ENCODE measurements around the gene IFT122.
A peak's percentile ranks its signal among the peaks of the same experiment; 100 is the strongest.

IFT122 gene

GRCh38 chr3:129522953-129523352, 82.9 kb downstream of the IFT122 start:
- H3K9me3 Mint-ChIP-seq: no peaks in the 10 kb centered on the region
- H3K27ac Mint-ChIP-seq: peak overlapping the region; percentile 57
- H3K36me3 Mint-ChIP-seq (ENCODE audit: low read depth): peaks cover 7% of the 10 kb centered on the region
- H3K27me3 Mint-ChIP-seq: no peaks in the 10 kb centered on the region
- intact Hi-C loops (cut with micrococcal nuclease): no loop called here
- peaks cover 41% of the 10 kb centered on the region for H3K4me1 Mint-ChIP-seq (ENCODE audit: low read depth)
- no peak overlapping the region for H3K4me3 Mint-ChIP-seq

GRCh38 chr3:129524081-129524480, 84.1 kb downstream of the IFT122 start:
- H3K27ac Mint-ChIP-seq: no peak overlapping the region
- H3K9me3 Mint-ChIP-seq: no peaks in the 10 kb centered on the region
- intact Hi-C loops (cut with micrococcal nuclease): no loop called here
- peaks cover 52% of the 10 kb centered on the region for H3K4me1 Mint-ChIP-seq (ENCODE audit: low read depth)
- H3K36me3 Mint-ChIP-seq (ENCODE audit: low read depth): peaks cover 7% of the 10 kb centered on the region
- no peak overlapping the region for H3K4me3 Mint-ChIP-seq
- no peaks in the 10 kb centered on the region for H3K27me3 Mint-ChIP-seq

- intact Hi-C loops (cut with micrococcal nuclease): no loop called here
- no peaks in the 10 kb centered on the region for H3K27me3 Mint-ChIP-seq
- H3K4me1 Mint-ChIP-seq (ENCODE audit: low read depth): peaks cover 66% of the 10 kb centered on the region
- H3K27ac Mint-ChIP-seq: peak overlapping the region; percentile 74
- H3K9me3 Mint-ChIP-seq: no peaks in the 10 kb centered on the region
- H3K36me3 Mint-ChIP-seq (ENCODE audit: low read depth): no peaks in the 10 kb centered on the region
- no peak overlapping the region for H3K4me3 Mint-ChIP-seq
Measured at GRCh38 chr3:129525341-129525968, 85.4 kb downstream of the IFT122 start.

GRCh38 chr3:129526121-129526900, 86.3 kb downstream of the IFT122 start:
- H3K9me3 Mint-ChIP-seq: no peaks in the 10 kb centered on the region
- intact Hi-C loops (cut with micrococcal nuclease): no loop called here
- peaks cover 73% of the 10 kb centered on the region for H3K4me1 Mint-ChIP-seq (ENCODE audit: low read depth)
- no peaks in the 10 kb centered on the region for H3K27me3 Mint-ChIP-seq
- no peaks in the 10 kb centered on the region for H3K36me3 Mint-ChIP-seq (ENCODE audit: low read depth)
- no peak overlapping the region for H3K4me3 Mint-ChIP-seq
- H3K27ac Mint-ChIP-seq: peak overlapping the region; percentile 74

- no peak overlapping the region for H3K4me3 Mint-ChIP-seq
- no peaks in the 10 kb centered on the region for H3K36me3 Mint-ChIP-seq (ENCODE audit: low read depth)
Measured at GRCh38 chr3:129527262-129527661, 87.2 kb downstream of the IFT122 start.

GRCh38 chr3:129528589-129529100, 88.6 kb downstream of the IFT122 start, which contains the start of gene RHO:
Gene RHO, plus strand, starts transcription at chr3:129528639. Its CDS starts 95 bp downstream, at chr3:129528734.
- intact Hi-C loops (cut with micrococcal nuclease): no loop called here
- no peak within 1 kb of the TSS for H3K4me3 Mint-ChIP-seq
- H3K9me3 Mint-ChIP-seq: no peaks in the 10 kb centered on the region
- H3K27ac Mint-ChIP-seq: peak within 1 kb of the TSS; percentile 67
- peaks cover 71% of the 10 kb centered on the region for H3K4me1 Mint-ChIP-seq (ENCODE audit: low read depth)
- H3K27me3 Mint-ChIP-seq: no peaks in the 10 kb centered on the region
- H3K36me3 Mint-ChIP-seq (ENCODE audit: low read depth): no peaks in the 10 kb centered on the region

More at GRCh38 chr3:129527262-129527661, 87.2 kb downstream of the IFT122 start:
- Mint-ChIP-seq H3K27me3 (no peaks in the 10 kb centered on the region), H3K4me1 (ENCODE audit: low read depth) (peaks cover 78% of the 10 kb centered on the region), H3K9me3 (no peaks in the 10 kb centered on the region), H3K27ac (peak overlapping the region; percentile 67)
- intact Hi-C loops (cut with micrococcal nuclease): no loop called here

GRCh38 chr3:129529436-129530210, 89.6 kb downstream of the IFT122 start:
- H3K4me1 Mint-ChIP-seq (ENCODE audit: low read depth): peaks cover 70% of the 10 kb centered on the region
- no peak overlapping the region for H3K27ac Mint-ChIP-seq
- H3K9me3 Mint-ChIP-seq: no peaks in the 10 kb centered on the region
- H3K4me3 Mint-ChIP-seq: no peak overlapping the region
- no peaks in the 10 kb centered on the region for H3K36me3 Mint-ChIP-seq (ENCODE audit: low read depth)
- no peaks in the 10 kb centered on the region for H3K27me3 Mint-ChIP-seq
- intact Hi-C loops (cut with micrococcal nuclease): no loop called here

- intact Hi-C loops (cut with micrococcal nuclease): no loop called here
- H3K9me3 Mint-ChIP-seq: no peaks in the 10 kb centered on the region
- no peaks in the 10 kb centered on the region for H3K27me3 Mint-ChIP-seq
- no peak overlapping the region for H3K27ac Mint-ChIP-seq
- no peaks in the 10 kb centered on the region for H3K36me3 Mint-ChIP-seq (ENCODE audit: low read depth)
- H3K4me3 Mint-ChIP-seq: no peak overlapping the region
- H3K4me1 Mint-ChIP-seq (ENCODE audit: low read depth): peaks cover 63% of the 10 kb centered on the region
Measured at GRCh38 chr3:129530251-129530791, 90.3 kb downstream of the IFT122 start.

- H3K27me3 Mint-ChIP-seq: peaks cover 3% of the 10 kb centered on the region
- H3K27ac Mint-ChIP-seq: no peak overlapping the region
- intact Hi-C loops (cut with micrococcal nuclease): no loop called here
- no peaks in the 10 kb centered on the region for H3K9me3 Mint-ChIP-seq
- peaks cover 58% of the 10 kb centered on the region for H3K4me1 Mint-ChIP-seq (ENCODE audit: low read depth)
- H3K4me3 Mint-ChIP-seq: no peak overlapping the region
- H3K36me3 Mint-ChIP-seq (ENCODE audit: low read depth): no peaks in the 10 kb centered on the region
Measured at GRCh38 chr3:129530821-129531220, 90.8 kb downstream of the IFT122 start.

- no peak overlapping the region for H3K27ac Mint-ChIP-seq
- H3K9me3 Mint-ChIP-seq: no peaks in the 10 kb centered on the region
- H3K4me3 Mint-ChIP-seq: no peak overlapping the region
- peaks cover 4% of the 10 kb centered on the region for H3K27me3 Mint-ChIP-seq
- intact Hi-C loops (cut with micrococcal nuclease): no loop called here
- peaks cover 50% of the 10 kb centered on the region for H3K4me1 Mint-ChIP-seq (ENCODE audit: low read depth)
- H3K36me3 Mint-ChIP-seq (ENCODE audit: low read depth): no peaks in the 10 kb centered on the region
Measured at GRCh38 chr3:129531699-129532098, 91.7 kb downstream of the IFT122 start.

- peaks cover 8% of the 10 kb centered on the region for H3K27me3 Mint-ChIP-seq
- H3K27ac Mint-ChIP-seq: no peak overlapping the region
- H3K36me3 Mint-ChIP-seq (ENCODE audit: low read depth): no peaks in the 10 kb centered on the region
- intact Hi-C loops (cut with micrococcal nuclease): no loop called here
- H3K4me3 Mint-ChIP-seq: no peak overlapping the region
- no peaks in the 10 kb centered on the region for H3K9me3 Mint-ChIP-seq
- peaks cover 44% of the 10 kb centered on the region for H3K4me1 Mint-ChIP-seq (ENCODE audit: low read depth)
Measured at GRCh38 chr3:129532261-129532660, 92.2 kb downstream of the IFT122 start.

GRCh38 chr3:129533406-129533805, 93.4 kb downstream of the IFT122 start:
- intact Hi-C loops (cut with micrococcal nuclease): no loop called here
- Mint-ChIP-seq H3K9me3 (no peaks in the 10 kb centered on the region), H3K27ac (no peak overlapping the region), H3K4me3 (no peak overlapping the region), H3K4me1 (ENCODE audit: low read depth) (peaks cover 32% of the 10 kb centered on the region), H3K36me3 (ENCODE audit: low read depth) (no peaks in the 10 kb centered on the region), H3K27me3 (peaks cover 11% of the 10 kb centered on the region)

- peaks cover 21% of the 10 kb centered on the region for H3K4me1 Mint-ChIP-seq (ENCODE audit: low read depth)
- no peak overlapping the region for H3K4me3 Mint-ChIP-seq
- H3K9me3 Mint-ChIP-seq: no peaks in the 10 kb centered on the region
- intact Hi-C loops (cut with micrococcal nuclease): no loop called here
- no peaks in the 10 kb centered on the region for H3K36me3 Mint-ChIP-seq (ENCODE audit: low read depth)
- H3K27me3 Mint-ChIP-seq: peaks cover 11% of the 10 kb centered on the region
- H3K27ac Mint-ChIP-seq: no peak overlapping the region
Measured at GRCh38 chr3:129534428-129535027, 94.5 kb downstream of the IFT122 start.

Measured in dendritic cell treated with granulocyte-macrophage colony-stimulating factor and Interleukin-4, amounts not matched to agents 40 ng/mL and 50 ng/mL, for 4 days (primary cell).